Naive B cell (primary cell): ENCODE results near the gene RAX2. TPM values are rescaled to one million over a fixed set of nuclear protein-coding genes. Genes with fewer than 3 reads are reported as not detected.
"Not testable (repeated sequence)": the region's sequence is repeated elsewhere in the genome, so short reads cannot be mapped to it uniquely, and the experiment has no call there.

Experiments used
- ATAC-seq, 2 donors: fragments of 150-1000 bp; cut with Tn5 transposase; 2 replicates each; pipeline ENCODE4 v1.10.0; 2021; ENCODE audit warnings: low read depth in 2 of 2, mild to moderate bottlenecking in 2 of 2, moderate library complexity in 2 of 2
- DNase-seq: peaks from one replicate; pipeline ENCODE4 v3.0.0; 2022
- H3K27ac Mint-ChIP-seq, 6 donors: one replicate each; pipeline ENCODE4 v1.8.0; 2020 to 2022; ENCODE audit warnings: mild to moderate bottlenecking in 6 of 6, mixed read lengths in 6 of 6, moderate library complexity in 5 of 6, inconsistent platforms in 2 of 6
- H3K27me3 Mint-ChIP-seq, 3 donors: one replicate each; pipeline ENCODE4 v1.8.0; 2021 to 2022; ENCODE audit warnings: mixed read lengths in 3 of 3, mild to moderate bottlenecking in 1 of 3
- H3K36me3 Mint-ChIP-seq, 2 donors: one replicate each; pipeline ENCODE4 v1.8.0; 2020 to 2022; ENCODE audit warnings: mixed read lengths in 2 of 2, inconsistent platforms in 1 of 2, mild to moderate bottlenecking in 1 of 2
- H3K4me1 Mint-ChIP-seq, 3 donors: one replicate each; pipeline ENCODE4 v1.8.0; 2020 to 2022; ENCODE audit warnings: mixed read lengths in 3 of 3, inconsistent platforms in 1 of 3, mild to moderate bottlenecking in 1 of 3, moderate library complexity in 1 of 3
- H3K4me3 Mint-ChIP-seq, 8 donors: one replicate each; pipeline ENCODE4 v1.8.0; 2020 to 2022; ENCODE audit warnings: mild to moderate bottlenecking in 8 of 8, mixed read lengths in 8 of 8, moderate library complexity in 8 of 8, inconsistent platforms in 2 of 8
- H3K9me3 Mint-ChIP-seq, 7 donors: one replicate each; pipeline ENCODE4 v1.8.0; 2020 to 2022; ENCODE audit warnings: mixed read lengths in 7 of 7, mild to moderate bottlenecking in 5 of 7, inconsistent platforms in 2 of 7, moderate library complexity in 1 of 7
- polyA plus RNA-seq, 6 donors: library from polyadenylated mRNA; unstranded; fragments of 300-500 nt; fragmentation: Illumina TruSeq; gene quantifications; one replicate each; pipeline ENCODE4 v1.2.3, GENCODE V29; 2021; ENCODE audit warnings: low read depth in 6 of 6

The RAX2 gene
- polyA plus RNA-seq, 6 donors from 2014 or later: 0.20 TPM; not detected in 5

GRCh38 chr19:3757705-3758104, 14.3 kb downstream of the RAX2 start:
- not testable (repeated sequence) for H3K36me3 Mint-ChIP-seq, ATAC-seq, H3K9me3 Mint-ChIP-seq, H3K27me3 Mint-ChIP-seq, DNase-seq, H3K27ac Mint-ChIP-seq
- peaks cover 23 to 48% (median 32%) of the 10 kb centered on the region in 3 donors for H3K4me1 Mint-ChIP-seq
- peak overlapping the region in 1 of 8 donors; percentile 20 for H3K4me3 Mint-ChIP-seq

- DNase-seq: no peak
- Mint-ChIP-seq H3K27me3 (no peaks in the 10 kb centered on the region), H3K4me1 (peaks cover 10 to 18% (median 15%) of the 10 kb centered on the region in 3 donors), H3K27ac (no peak overlapping the region), H3K9me3 (no peaks in the 10 kb centered on the region), H3K4me3 (no peak overlapping the region), H3K36me3 (peaks cover 0 to 14% of the 10 kb centered on the region in 2 donors)
- ATAC-seq: no peak
Observed at GRCh38 chr19:3753631-3754410, 18.2 kb downstream of the RAX2 start.

DNA sequence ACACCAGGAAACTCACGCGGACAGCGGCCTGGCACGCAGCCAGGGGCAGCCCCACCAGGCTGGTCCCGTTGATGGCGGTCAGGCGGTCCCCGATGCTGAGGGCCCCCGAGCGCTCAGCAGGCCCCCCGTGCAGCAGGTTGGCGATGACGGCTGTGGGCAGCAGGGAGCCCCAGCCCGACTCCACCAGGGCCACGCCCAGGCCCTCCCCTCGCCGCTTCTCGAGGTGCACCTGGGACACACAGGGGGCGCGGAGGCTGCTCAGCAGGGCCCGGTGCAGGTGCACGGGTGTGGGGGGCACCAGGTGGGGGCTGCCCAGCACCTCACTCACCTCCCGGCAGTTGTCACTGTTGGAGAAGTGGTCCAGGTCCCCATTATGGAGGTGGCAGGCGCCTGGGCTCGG, 19.5 kb downstream of the RAX2 start:
- no peak for ATAC-seq
- H3K27me3 Mint-ChIP-seq: no peaks in the 10 kb centered on the region
- H3K4me3 Mint-ChIP-seq: no peak overlapping the region
- H3K9me3 Mint-ChIP-seq: no peaks in the 10 kb centered on the region
- DNase-seq: no peak
- peaks cover 10 to 15% (median 14%) of the 10 kb centered on the region in 3 donors for H3K4me1 Mint-ChIP-seq
- H3K27ac Mint-ChIP-seq: no peak overlapping the region
- peaks cover 0 to 14% of the 10 kb centered on the region in 2 donors for H3K36me3 Mint-ChIP-seq

DNA sequence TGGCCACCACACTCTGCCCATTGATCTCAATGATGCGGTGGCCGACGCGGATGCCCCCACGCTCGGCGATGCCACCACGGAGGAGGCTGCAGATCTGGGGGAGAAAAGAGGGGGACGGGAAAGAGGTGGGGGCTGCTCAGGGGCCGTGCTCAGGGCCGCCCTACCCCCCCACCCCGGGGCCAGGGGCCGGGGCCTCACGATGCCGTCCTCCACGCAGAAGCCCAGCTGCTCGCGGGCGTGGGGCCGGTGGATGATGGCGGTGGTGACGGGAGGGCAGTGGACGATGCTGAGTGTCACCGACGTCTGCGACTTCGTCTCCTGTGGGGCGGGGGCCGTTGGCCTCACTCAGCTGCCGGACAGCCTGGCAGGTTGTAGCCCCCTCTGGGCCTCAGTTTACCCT, 20.8 kb downstream of the RAX2 start:
- DNase-seq (no peak), ATAC-seq (no peak)
- H3K4me3 Mint-ChIP-seq: no peak overlapping the region
- H3K36me3 Mint-ChIP-seq: peaks cover 0 to 14% of the 10 kb centered on the region in 2 donors
- H3K9me3 Mint-ChIP-seq: no peaks in the 10 kb centered on the region
- no peaks in the 10 kb centered on the region for H3K27me3 Mint-ChIP-seq
- H3K4me1 Mint-ChIP-seq: peaks cover 10 to 15% (median 14%) of the 10 kb centered on the region in 3 donors
- H3K27ac Mint-ChIP-seq: no peak overlapping the region

DNA sequence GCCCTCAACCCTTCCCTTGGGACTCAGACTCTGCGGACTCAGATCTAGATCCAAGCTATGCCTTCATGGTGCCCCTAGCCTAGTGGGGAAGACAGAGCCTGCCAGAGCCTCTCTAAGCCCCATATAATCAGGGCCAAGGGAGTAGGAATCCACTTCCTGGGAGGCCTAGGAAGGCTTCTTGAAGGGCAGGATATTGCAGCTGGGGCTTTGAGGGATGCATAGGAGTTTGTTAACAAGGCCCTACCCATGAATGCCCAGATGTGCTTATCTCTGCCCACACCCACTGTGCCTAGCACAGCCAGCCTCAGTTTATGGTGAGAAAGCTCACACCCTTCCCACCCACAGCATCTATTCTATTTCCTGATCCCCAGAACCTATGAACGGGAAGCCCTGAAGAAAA, 21.8 kb downstream of the RAX2 start:
- Mint-ChIP-seq H3K4me1 (peaks cover 5 to 7% (median 6%) of the 10 kb centered on the region in 3 donors), H3K27me3 (no peaks in the 10 kb centered on the region), H3K4me3 (peak overlapping the region in 1 of 8 donors; percentile 1), H3K9me3 (no peaks in the 10 kb centered on the region), H3K27ac (no peak overlapping the region), H3K36me3 (peaks cover 0 to 14% of the 10 kb centered on the region in 2 donors)
- no peak for DNase-seq
- ATAC-seq: no peak

DNA sequence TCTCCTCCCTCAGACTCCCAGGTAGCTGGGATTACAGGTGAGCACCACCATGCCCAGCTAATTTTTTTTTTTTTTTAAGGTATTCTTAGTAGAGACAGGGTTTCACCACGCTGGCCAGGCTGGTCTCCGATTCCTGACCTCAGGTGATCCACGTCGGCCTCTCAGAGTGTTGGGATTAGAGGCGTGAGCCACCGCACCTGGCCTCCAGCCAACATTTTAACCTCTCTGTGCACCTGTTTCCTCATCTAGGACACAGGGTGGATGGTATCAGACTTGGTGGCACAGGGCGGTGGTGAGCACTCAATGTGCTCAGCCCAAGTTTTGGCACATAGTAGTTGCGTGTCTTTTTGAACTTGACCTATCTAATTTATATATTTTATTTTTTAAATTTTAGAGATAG, 23.1 kb downstream of the RAX2 start:
- H3K36me3 Mint-ChIP-seq: peaks cover 0 to 14% of the 10 kb centered on the region in 2 donors
- H3K4me1 Mint-ChIP-seq: no peaks in the 10 kb centered on the region
- DNase-seq (no peak), ATAC-seq (no peak)
- H3K27me3 Mint-ChIP-seq: no peaks in the 10 kb centered on the region
- H3K27ac Mint-ChIP-seq: no peak overlapping the region
- no peaks in the 10 kb centered on the region for H3K9me3 Mint-ChIP-seq
- H3K4me3 Mint-ChIP-seq: no peak overlapping the region

DNA sequence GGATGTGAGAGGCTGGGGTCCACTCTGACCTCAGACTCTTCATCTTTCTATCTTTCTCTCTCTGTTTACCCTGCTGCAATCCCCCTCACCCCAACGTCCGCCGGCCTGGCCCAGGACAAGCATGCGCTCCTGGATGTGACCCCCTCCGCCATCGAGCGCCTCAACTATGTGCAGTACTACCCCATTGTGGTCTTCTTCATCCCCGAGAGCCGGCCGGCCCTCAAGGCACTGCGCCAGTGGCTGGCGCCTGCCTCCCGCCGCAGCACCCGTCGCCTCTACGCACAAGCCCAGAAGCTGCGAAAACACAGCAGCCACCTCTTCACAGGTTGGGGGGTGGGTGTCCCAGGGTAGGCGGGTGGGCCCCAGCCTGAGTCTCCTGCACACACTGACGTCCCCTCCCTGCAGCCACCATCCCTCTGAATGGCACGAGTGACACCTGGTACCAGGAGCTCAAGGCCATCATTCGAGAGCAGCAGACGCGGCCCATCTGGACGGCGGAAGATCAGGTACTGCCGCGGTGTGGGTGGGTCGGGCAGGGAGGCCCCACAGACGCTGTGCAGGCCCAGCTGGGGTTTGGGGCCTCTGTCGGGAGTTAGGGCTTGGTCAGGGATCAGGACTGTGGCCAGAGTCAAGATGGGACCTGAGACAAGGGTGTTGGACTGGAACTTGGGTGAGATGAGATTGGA, 25.5 kb downstream of the RAX2 start:
- no peak for DNase-seq

DNA sequence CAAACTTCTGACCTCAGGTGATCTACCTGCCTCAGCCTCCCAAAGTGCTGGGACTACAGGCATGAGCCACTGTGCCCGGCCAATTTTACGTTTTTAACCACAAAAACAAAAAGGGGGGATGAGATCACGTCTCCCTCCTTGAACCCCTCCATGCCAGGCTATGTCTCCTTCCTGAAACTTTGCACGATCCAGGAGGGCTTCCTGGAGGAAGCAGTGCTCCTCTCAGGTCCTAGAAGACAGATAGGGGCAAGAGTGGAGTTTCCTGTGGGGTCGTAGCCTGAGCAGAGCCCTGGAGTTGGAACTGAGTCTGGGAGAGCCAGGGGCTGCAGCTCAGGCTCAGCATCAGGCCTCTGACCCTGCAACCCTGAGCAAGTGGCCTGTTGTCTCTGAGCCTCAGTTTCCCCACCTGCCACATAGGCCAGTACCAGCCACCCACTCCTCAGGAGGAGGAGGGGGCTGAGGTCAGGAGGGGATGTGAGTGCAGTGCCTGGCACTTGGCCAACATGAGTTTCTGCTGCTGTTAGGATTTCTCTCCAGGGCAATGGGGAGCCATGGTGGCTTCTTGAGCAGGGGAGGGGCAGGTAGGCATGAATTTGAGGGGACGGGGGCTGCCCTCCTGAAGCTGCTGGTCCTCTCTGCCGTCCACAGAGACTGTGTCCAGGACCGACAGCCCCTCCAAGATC, 26.5 kb downstream of the RAX2 start:
- Mint-ChIP-seq H3K9me3 (peaks cover 0 to 2% (median 0%) of the 10 kb centered on the region in 7 donors), H3K4me1 (no peaks in the 10 kb centered on the region), H3K27ac (no peak overlapping the region), H3K4me3 (no peak overlapping the region), H3K27me3 (no peaks in the 10 kb centered on the region), H3K36me3 (peaks cover 0 to 10% of the 10 kb centered on the region in 2 donors)
- DNase-seq: no peak
- ATAC-seq: no peak

More for the DNA sequence above, 25.5 kb downstream of the RAX2 start:
- Mint-ChIP-seq H3K27me3 (no peaks in the 10 kb centered on the region), H3K4me3 (no peak overlapping the region), H3K27ac (peak overlapping the region in 1 of 6 donors; percentile 9), H3K9me3 (peaks cover 0 to 2% (median 0%) of the 10 kb centered on the region in 7 donors), H3K36me3 (peaks cover 0 to 14% of the 10 kb centered on the region in 2 donors), H3K4me1 (no peaks in the 10 kb centered on the region)
- no peak for ATAC-seq

DNA sequence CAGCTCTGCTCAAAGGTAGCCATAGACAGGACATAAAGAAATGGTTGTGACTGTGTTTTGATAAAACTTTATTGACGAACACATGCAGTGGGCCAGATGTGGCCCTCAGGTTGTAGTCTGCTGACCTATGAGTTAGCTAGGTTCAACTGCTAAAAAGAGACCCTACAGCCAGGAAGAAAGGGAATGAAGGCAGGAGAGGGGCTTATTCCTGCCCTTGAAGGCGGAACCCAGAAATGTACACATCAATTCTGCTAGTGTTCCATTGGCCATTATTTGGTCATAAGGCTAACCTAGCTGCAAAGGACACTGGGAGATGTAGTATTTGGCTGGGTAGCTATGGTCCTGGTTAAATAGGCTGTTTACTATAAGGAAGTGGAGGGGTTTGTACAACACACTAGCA, 28.5 kb downstream of the RAX2 start:
- Mint-ChIP-seq H3K9me3 (peaks cover 0 to 2% (median 0%) of the 10 kb centered on the region in 7 donors), H3K27ac (no peak overlapping the region), H3K27me3 (peaks cover 0 to 5% (median 0%) of the 10 kb centered on the region in 3 donors), H3K4me3 (no peak overlapping the region), H3K4me1 (no peaks in the 10 kb centered on the region), H3K36me3 (no peaks in the 10 kb centered on the region)
- DNase-seq: no peak
- ATAC-seq: no peak

DNA sequence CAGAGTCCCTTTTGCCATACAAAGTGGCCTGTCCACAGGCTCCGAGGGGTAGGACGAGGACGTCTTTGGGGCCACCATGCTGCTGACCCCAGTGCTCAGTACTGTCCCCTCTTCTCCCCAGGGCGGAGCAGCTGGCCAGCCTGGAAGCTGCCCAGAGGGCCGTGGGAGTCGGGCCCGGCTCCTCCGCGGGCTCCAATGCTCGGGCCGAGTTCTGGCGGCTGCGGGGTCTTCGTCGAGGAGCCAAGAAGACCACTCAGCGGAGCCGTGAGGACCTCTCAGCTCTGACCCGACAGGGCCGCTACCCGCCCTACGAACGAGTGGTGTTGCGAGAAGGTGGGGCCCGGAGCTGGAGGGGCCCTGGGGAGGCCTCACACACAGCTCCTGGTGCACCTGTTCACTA, 31.6 kb downstream of the RAX2 start:
- Mint-ChIP-seq H3K27me3 (peaks cover 0 to 28% (median 18%) of the 10 kb centered on the region in 3 donors), H3K27ac (no peak overlapping the region), H3K4me3 (no peak overlapping the region), H3K4me1 (peaks cover 0 to 3% (median 0%) of the 10 kb centered on the region in 3 donors), H3K9me3 (peaks cover 0 to 2% (median 0%) of the 10 kb centered on the region in 7 donors), H3K36me3 (peaks cover 0 to 7% of the 10 kb centered on the region in 2 donors)
- no peak for ATAC-seq
- no peak for DNase-seq

DNA sequence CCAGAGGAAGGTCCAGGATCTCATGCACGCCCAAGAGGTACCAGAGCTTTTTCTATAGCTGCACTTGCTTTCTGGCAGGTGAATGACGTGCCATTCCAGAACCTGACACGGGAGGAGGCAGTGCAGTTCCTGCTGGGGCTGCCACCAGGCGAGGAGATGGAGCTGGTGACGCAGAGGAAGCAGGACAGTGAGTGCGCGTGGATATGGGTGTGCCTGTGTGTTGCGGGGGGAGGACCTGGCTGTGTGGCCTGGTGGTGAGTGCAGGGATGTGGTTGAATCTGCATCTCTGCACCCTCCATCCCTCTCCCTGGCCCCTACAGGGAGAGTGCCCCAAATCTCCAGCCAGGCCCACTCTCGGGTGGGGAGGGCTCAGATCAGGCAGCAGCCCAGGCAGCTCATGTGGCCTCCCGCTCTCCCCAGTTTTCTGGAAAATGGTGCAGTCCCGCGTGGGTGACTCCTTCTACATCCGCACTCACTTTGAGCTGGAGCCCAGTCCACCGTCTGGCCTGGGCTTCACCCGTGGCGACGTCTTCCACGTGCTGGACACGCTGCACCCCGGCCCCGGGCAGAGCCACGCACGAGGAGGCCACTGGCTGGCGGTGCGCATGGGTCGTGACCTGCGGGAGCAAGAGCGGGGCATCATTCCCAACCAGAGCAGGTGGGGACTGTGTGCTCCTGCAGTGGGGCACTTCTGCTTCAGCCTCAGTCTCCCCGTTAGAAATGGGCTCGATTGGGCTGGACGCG, 33.4 kb downstream of the RAX2 start:
- Mint-ChIP-seq H3K9me3 (peaks cover 0 to 2% (median 0%) of the 10 kb centered on the region in 7 donors), H3K36me3 (peaks cover 0 to 7% of the 10 kb centered on the region in 2 donors), H3K4me1 (peaks cover 0 to 4% (median 0%) of the 10 kb centered on the region in 3 donors), H3K27me3 (peaks cover 0 to 28% (median 19%) of the 10 kb centered on the region in 3 donors), H3K27ac (no peak overlapping the region), H3K4me3 (no peak overlapping the region)
- no peak for DNase-seq
- no peak for ATAC-seq

DNA sequence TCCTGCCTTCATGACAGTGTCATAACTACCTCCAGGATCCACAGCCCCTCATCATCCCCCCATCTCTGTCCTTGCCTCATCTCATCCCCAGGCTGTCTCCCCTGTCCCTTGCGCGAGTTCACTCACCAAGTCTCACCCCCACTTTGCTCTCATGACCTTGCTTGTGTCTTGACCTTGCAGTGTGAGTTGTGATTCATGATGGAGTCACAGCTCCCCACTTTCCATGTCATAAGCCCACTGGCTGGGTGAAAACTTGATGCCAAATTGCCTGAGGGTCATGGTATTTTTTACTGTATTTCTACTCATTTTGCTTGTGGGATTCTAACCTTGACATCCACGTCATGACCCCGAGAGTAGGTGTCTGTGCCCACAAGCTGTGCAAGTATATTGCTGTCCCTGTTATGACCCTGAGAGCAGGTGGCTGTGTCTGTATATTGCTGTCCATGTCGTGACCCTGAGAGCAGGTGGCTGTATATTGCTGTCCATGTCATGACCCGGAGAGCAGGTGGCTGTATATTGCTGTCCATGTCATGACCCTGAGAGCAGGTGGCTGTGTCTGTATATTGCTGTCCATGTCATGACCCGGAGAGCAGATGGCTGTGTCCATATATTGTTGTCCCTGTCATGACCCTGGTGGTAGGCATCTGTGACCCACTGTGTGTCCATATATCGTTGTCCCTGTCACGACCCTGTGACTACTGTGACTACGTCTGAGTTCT, 34.4 kb downstream of the RAX2 start:
- Mint-ChIP-seq H3K4me3 (peak overlapping the region in 2 of 8 donors; percentile 4 to 73), H3K27me3 (peaks cover 0 to 28% (median 19%) of the 10 kb centered on the region in 3 donors), H3K27ac (peak overlapping the region in 2 of 6 donors; percentile 24 to 43), H3K4me1 (peaks cover 0 to 7% (median 0%) of the 10 kb centered on the region in 3 donors), H3K9me3 (peaks cover 0 to 1% (median 0%) of the 10 kb centered on the region in 7 donors), H3K36me3 (peaks cover 0 to 7% of the 10 kb centered on the region in 2 donors)
- no peak for DNase-seq
- no peak for ATAC-seq
